Activated CD8-positive, alpha-beta memory T cell treated with anti-CD3 and anti-CD28 coated beads for 4 hours (primary cell): ENCODE measurements around the gene CFAP97.

Source experiments
- DNase-seq, 2 donors: peaks; one replicate each; pipeline ENCODE4 v3.0.0-alpha.2; 2020; ENCODE audit warnings: low read depth in 2 of 2

Gene CFAP97

GRCh38 chr4:185109736-185110135, 94.1 kb downstream of the CFAP97 start:
- no peak for DNase-seq
